MM.1S (cell line): ENCODE results near the gene DCBLD1.

Experiments used
- EZH2 ChIP-seq: fragments of 300-600 bp; sonication (generic); optimal IDR thresholded peaks from 2 replicates; pipeline ENCODE3; 2017; ENCODE audit warnings: low read depth, mild to moderate bottlenecking, antibody characterized with exemption, low read length, mixed read lengths
- TF ChIP-seq, protein P1 (sequence below): fragments of 300-600 bp; sonication (generic); IDR thresholded peaks from 2 replicates; pipeline ENCODE4 v1.5.1; 2016; ENCODE audit warnings: antibody characterized with exemption, low read length, mixed read lengths

DNA sequence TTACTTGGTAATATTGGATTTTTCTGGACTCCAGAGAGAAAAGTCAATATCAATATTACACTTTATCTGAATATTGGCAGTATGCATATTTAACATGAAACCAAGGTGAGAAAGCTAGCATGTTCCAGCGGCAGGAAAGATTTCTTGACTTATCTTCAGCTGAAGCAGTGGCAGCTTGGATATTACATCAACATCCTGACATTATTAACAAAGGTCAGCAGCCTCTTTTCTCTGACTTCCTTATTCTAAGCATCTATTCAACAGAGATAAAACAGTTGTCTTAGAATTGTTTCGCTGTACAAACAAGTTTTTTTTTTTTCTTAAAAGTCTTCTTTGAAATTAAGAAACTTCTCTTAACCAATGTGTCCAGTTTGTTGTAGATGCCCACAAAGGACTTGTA, 11.8 kb downstream of the DCBLD1 start:
- TF ChIP-seq, protein P1, sequence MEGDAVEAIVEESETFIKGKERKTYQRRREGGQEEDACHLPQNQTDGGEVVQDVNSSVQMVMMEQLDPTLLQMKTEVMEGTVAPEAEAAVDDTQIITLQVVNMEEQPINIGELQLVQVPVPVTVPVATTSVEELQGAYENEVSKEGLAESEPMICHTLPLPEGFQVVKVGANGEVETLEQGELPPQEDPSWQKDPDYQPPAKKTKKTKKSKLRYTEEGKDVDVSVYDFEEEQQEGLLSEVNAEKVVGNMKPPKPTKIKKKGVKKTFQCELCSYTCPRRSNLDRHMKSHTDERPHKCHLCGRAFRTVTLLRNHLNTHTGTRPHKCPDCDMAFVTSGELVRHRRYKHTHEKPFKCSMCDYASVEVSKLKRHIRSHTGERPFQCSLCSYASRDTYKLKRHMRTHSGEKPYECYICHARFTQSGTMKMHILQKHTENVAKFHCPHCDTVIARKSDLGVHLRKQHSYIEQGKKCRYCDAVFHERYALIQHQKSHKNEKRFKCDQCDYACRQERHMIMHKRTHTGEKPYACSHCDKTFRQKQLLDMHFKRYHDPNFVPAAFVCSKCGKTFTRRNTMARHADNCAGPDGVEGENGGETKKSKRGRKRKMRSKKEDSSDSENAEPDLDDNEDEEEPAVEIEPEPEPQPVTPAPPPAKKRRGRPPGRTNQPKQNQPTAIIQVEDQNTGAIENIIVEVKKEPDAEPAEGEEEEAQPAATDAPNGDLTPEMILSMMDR, result no peak
- no peak for TF ChIP-seq EZH2
